HG02678 (cell line): ENCODE measurements around the gene WSCD2.
"Not testable (repeated sequence)": the region's sequence is repeated elsewhere in the genome, so short reads cannot be mapped to it uniquely, and the experiment has no call there.

ENCODE experiments used
- ATAC-seq: cut with Tn5 transposase; IDR thresholded peaks from one replicate; pipeline ENCODE4 v1.9.1; 2021; ENCODE audit warnings: mild to moderate bottlenecking, moderate library complexity; ENCODE audit not compliant: unreplicated experiment

WSCD2 gene

GRCh38 chr12:108193493-108193892 lies 64.4 kb downstream of the WSCD2 start:
- no peak for ATAC-seq

GRCh38 chr12:108193917-108194316 lies 64.8 kb downstream of the WSCD2 start:
- ATAC-seq = no peak

GRCh38 chr12:108194585-108194984 lies 65.5 kb downstream of the WSCD2 start:
- ATAC-seq = no peak

- no peak for ATAC-seq
These were observed 67.2 kb downstream of the WSCD2 start for GRCh38 chr12:108196319-108196718.

GRCh38 chr12:108196921-108197320 lies 67.8 kb downstream of the WSCD2 start:
- ATAC-seq = no peak

GRCh38 chr12:108198043-108198442 lies 69.0 kb downstream of the WSCD2 start:
- ATAC-seq = no peak

GRCh38 chr12:108199106-108199505 lies 70.0 kb downstream of the WSCD2 start:
- no peak for ATAC-seq

GRCh38 chr12:108201808-108202207 lies 72.7 kb downstream of the WSCD2 start:
- ATAC-seq = no peak

- ATAC-seq = no peak
These were observed 75.3 kb downstream of the WSCD2 start for GRCh38 chr12:108204117-108204987.

GRCh38 chr12:108205864-108206263 lies 76.8 kb downstream of the WSCD2 start:
- no peak for ATAC-seq

GRCh38 chr12:108207791-108208730 lies 79.0 kb downstream of the WSCD2 start:
- ATAC-seq = no peak

- ATAC-seq = no peak
These were observed 80.9 kb downstream of the WSCD2 start for GRCh38 chr12:108210001-108210400.

GRCh38 chr12:108211157-108211556 lies 82.1 kb downstream of the WSCD2 start:
- no peak for ATAC-seq

- no peak for ATAC-seq
These were observed 84.9 kb downstream of the WSCD2 start for GRCh38 chr12:108213871-108214445.

GRCh38 chr12:108214486-108214885 lies 85.4 kb downstream of the WSCD2 start:
- ATAC-seq = no peak

GRCh38 chr12:108215458-108215857 lies 86.4 kb downstream of the WSCD2 start:
- ATAC-seq = no peak

- no peak for ATAC-seq
These were observed 89.8 kb downstream of the WSCD2 start for GRCh38 chr12:108218921-108219320.

GRCh38 chr12:108225101-108225500 lies 96.0 kb downstream of the WSCD2 start:
- ATAC-seq = not testable (repeated sequence)

GRCh38 chr12:108226866-108227265 lies 97.8 kb downstream of the WSCD2 start:
- ATAC-seq = no peak

GRCh38 chr12:108228746-108229145 lies 99.7 kb downstream of the WSCD2 start:
- no peak for ATAC-seq
